Lung (tissue), 12 donors: Measurements from ENCODE around the gene SNW1. TPM values are rescaled to one million over a fixed set of nuclear protein-coding genes. Genes with fewer than 3 reads are reported as not detected.

Experiments used
- ATAC-seq: fragments of 200-7000 bp; cut with Tn5 transposase; one replicate; pipeline ENCODE4 v1.9.1; 2020; ENCODE audit warnings: moderate number of reproducible peaks; ENCODE audit not compliant: insufficient read depth, low FRiP score
- DNase-seq, 3 donors: peaks; one replicate each; pipeline ENCODE4 v3.0.0-alpha.2; 2013 to 2017
- H3K27ac ChIP-seq, 2 donors: one replicate each; pipeline ENCODE4 v1.5.1; 2013; ENCODE audit warnings: mild to moderate bottlenecking in 2 of 2, moderate library complexity in 2 of 2, control low read depth in 1 of 2, inconsistent platforms in 1 of 2, low read depth in 1 of 2, low read length in 1 of 2
- H3K27me3 ChIP-seq, 3 donors: one replicate each; pipeline ENCODE4 v1.5.1; 2013; ENCODE audit warnings: low read length in 2 of 3; ENCODE audit not compliant: control insufficient read depth in 3 of 3, insufficient read depth in 3 of 3
- H3K36me3 ChIP-seq, 4 donors: one replicate each; pipeline ENCODE4 v1.5.1; 2013; ENCODE audit warnings: low read length in 4 of 4, mild to moderate bottlenecking in 1 of 4, moderate library complexity in 1 of 4; ENCODE audit not compliant: control insufficient read depth in 4 of 4, insufficient read depth in 4 of 4
- H3K4me1 ChIP-seq, 5 donors: one replicate each; pipeline ENCODE4 v1.5.1; 2013; ENCODE audit warnings: low read length in 5 of 5, mild to moderate bottlenecking in 2 of 5, moderate library complexity in 1 of 5; ENCODE audit not compliant: control insufficient read depth in 5 of 5, insufficient read depth in 5 of 5
- H3K4me3 ChIP-seq: one replicate; pipeline ENCODE4 v1.5.1; 2013; ENCODE audit warnings: mild to moderate bottlenecking, control low read depth, moderate library complexity
- H3K9ac ChIP-seq, 2 donors: one replicate each; pipeline ENCODE4 v1.5.1; 2013; ENCODE audit warnings: low read length in 2 of 2, control low read depth in 1 of 2; ENCODE audit not compliant: insufficient read depth in 1 of 2
- H3K9me3 ChIP-seq, 4 donors: one replicate each; pipeline ENCODE4 v1.5.1; 2013; ENCODE audit warnings: low read length in 3 of 4, mild to moderate bottlenecking in 1 of 4, moderate library complexity in 1 of 4; ENCODE audit not compliant: control insufficient read depth in 4 of 4, insufficient read depth in 3 of 4
- whole genome bisulfite sequencing, 2 donors: extraction: QIAGEN DNeasy Blood & Tissue Kit; methylation state at CpG; one replicate each; pipeline ENCODE4 v1.1.7; 2013; 5-methylcytosine and 5-hydroxymethylcytosine counted together
- polyA plus RNA-seq, 2 donors: library from polyadenylated mRNA; stranded (reverse); fragments of 200-250 nt; gene quantifications; one replicate each; pipeline ENCODE4 v1.2.1, GENCODE V29; 2013
- total RNA-seq, 2 donors: library from RNA; depleted of rRNA in 1 of 2; stranded (reverse); fragments of >200 nt in 1 of 2; gene quantifications; one replicate each; pipeline ENCODE4 v1.2.1, GENCODE V29; 2014 to 2021
- TF ChIP-seq, protein P1 (sequence below): IDR thresholded peaks from 2 replicates; pipeline ENCODE4 v1.5.1; 2012; ENCODE audit warnings: mild to moderate bottlenecking; ENCODE audit errors: control extremely low read depth, extremely low read depth
- donor health status: control.
- donor health status: control.
- donor health status: Bipolar disorder and iron deficiency.
- donor health status: healthy.
- donor health status: DM: yes; HTN: yes; CAD: no.

SNW1 gene
- total and polyA plus RNA-seq, 4 donors, result 23.9 to 86.3 (median 47.8) TPM

DNA sequence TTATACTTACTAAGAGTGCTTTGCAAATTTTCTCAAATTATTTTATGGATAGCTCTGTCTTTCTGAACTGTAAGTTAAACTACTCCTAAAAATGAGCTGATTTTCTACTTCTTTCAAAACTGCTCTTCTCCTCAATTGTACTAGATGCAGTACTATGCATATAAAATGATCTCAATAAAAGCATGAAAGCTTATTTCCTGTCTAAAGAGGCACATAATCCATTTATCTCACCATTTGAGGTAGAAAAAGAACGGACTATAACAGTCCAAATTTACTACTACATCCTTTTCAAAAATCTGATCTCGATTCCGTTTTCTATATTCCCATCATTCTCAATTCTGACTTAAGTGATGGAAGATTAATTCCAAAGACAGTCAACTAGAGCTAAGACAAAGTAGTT lies 38.7 kb downstream of the SNW1 start:
- Histone ChIP-seq H3K9ac (no peak overlapping the region), H3K4me1 (no peaks in the 10 kb centered on the region), H3K27ac (no peak overlapping the region), H3K4me3 (no peak overlapping the region), H3K9me3 (no peaks in the 10 kb centered on the region), H3K36me3 (peaks cover 28 to 54% (median 41%) of the 10 kb centered on the region in 4 donors), H3K27me3 (no peaks in the 10 kb centered on the region)
- TF ChIP-seq, protein P1, sequence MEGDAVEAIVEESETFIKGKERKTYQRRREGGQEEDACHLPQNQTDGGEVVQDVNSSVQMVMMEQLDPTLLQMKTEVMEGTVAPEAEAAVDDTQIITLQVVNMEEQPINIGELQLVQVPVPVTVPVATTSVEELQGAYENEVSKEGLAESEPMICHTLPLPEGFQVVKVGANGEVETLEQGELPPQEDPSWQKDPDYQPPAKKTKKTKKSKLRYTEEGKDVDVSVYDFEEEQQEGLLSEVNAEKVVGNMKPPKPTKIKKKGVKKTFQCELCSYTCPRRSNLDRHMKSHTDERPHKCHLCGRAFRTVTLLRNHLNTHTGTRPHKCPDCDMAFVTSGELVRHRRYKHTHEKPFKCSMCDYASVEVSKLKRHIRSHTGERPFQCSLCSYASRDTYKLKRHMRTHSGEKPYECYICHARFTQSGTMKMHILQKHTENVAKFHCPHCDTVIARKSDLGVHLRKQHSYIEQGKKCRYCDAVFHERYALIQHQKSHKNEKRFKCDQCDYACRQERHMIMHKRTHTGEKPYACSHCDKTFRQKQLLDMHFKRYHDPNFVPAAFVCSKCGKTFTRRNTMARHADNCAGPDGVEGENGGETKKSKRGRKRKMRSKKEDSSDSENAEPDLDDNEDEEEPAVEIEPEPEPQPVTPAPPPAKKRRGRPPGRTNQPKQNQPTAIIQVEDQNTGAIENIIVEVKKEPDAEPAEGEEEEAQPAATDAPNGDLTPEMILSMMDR, result no peak
- 93 to 99% methylated on average over 3 of the region's 3 CpGs for WGBS, 2 donors
- DNase-seq (no peak), ATAC-seq (no peak)

DNA sequence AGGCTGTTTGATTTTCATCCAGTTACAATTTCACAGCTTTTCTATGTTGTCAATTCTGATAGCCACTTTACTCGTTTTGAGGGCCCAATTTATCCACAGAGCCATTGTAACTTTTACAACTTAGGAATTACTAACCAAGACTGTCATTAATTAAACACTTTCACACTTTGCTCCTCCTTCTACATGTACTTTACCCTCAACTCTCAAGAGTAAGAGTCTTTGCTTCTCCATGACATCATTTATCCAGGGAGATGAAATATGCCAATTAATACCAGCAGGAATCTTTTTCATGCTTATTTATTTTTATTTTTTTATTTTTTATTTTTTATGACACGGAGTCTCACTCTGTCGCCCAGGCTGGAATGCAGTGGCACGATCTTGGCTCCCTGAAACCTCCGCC lies 39.5 kb downstream of the SNW1 start:
- TF ChIP-seq, protein P1, result no peak
- Histone ChIP-seq H3K4me1 (no peaks in the 10 kb centered on the region), H3K27me3 (no peaks in the 10 kb centered on the region), H3K9ac (no peak overlapping the region), H3K36me3 (peaks cover 30 to 52% (median 41%) of the 10 kb centered on the region in 4 donors), H3K9me3 (no peaks in the 10 kb centered on the region), H3K4me3 (no peak overlapping the region), H3K27ac (no peak overlapping the region)
- no peak for ATAC-seq
- WGBS, 2 donors, result 93% methylated on average over 5 of the region's 5 CpGs
- DNase-seq, result no peak

DNA sequence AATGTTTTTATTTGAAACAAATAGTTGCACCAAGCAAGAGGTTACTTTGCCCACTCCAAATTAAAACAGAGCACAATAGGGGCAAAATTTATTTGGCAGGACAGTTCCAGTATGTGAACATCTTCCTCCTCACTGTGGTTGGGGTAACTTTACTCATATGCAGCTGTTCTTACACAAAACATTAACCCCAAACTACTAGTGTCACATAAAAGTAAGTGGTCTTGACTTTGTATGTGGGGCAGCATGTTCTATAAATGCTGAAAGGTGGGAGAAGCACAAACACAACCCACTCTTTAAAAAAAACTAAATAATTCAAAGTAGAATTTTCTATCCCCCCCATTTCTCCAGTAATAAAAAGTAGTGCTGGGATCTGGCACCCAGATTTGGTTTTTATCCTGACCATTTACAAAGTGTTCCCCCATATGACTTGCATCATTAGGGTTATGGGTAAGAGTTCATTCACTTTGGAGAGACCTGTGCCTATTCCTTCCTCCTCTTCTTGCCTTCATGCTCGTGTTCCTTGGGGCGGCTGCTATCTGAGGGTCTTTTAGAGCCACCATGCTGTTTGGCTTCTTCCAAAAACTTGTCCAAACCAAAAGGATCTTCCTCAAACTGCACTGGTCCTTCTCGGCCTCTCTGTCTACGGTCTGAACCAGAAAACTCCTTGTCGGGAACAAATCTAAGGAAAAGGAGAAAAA lies 43.2 kb downstream of the SNW1 start:
- ATAC-seq (no peak), DNase-seq (no peak)
- Histone ChIP-seq H3K27me3 (no peaks in the 10 kb centered on the region), H3K4me1 (peaks cover 0 to 2% (median 0%) of the 10 kb centered on the region in 5 donors), H3K36me3 (peaks cover 15 to 40% (median 32%) of the 10 kb centered on the region in 4 donors), H3K27ac (no peak overlapping the region), H3K9me3 (no peaks in the 10 kb centered on the region), H3K9ac (no peak overlapping the region), H3K4me3 (no peak overlapping the region)
- TF ChIP-seq, protein P1, result no peak
- WGBS, 2 donors, result 86 to 94% methylated on average over 5 of the region's 5 CpGs
